ENCODE results near the gene BCL6. TPM values are rescaled to one million over a fixed set of nuclear protein-coding genes. Genes with fewer than 3 reads are reported as not detected.

The BCL6 gene
- total and polyA plus RNA-seq, 10 of the 15 experiments (the other 5 are each of a cell fraction or from before 2014, with no cell fraction given) = 0.04 to 0.85 (median 0.15) TPM

DNA sequence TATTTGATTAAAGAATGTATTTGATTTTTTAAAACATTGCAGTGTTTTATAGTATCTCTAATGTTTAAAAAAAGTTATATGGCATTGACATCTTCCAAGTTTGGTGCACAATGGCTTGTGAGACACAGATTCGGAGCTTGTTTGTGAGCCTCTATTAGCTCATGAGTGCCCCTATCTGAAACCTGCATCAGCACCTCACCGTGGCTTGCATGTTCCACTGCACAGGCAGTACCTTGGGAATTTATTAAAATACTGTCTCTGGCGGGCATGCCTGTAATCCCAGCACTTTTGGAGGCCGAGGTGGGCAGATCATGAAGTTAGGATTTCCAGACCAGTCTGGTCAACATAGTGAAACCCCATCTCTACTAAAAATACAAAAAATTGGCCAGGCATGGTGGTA, 36.1 kb downstream of the BCL6 start:
- Histone ChIP-seq H3K27me3 (replicated peaks in 1 of 2; ENCODE audit: control insufficient read depth in 2 of 2, insufficient read depth in 2 of 2, low read length in 1 of 2) (0 out of 4 replicates have a peak, but pooled peaks cover 0 to 2% of the 10 kb centered on the region in 2 experiments), H3K36me3 (ENCODE audit: control insufficient read depth in 2 of 2, insufficient read depth in 2 of 2, low read length in 1 of 2) (no peaks in the 10 kb centered on the region), H3K4me3 (no peak overlapping the region), H3K27ac (ENCODE audit: control insufficient read depth, insufficient read depth) (no peak overlapping the region), H2AFZ (ENCODE audit: control insufficient read depth, low read depth, low read length) (no peak overlapping the region), H3K9ac (ENCODE audit: control insufficient read depth, insufficient read depth, low read length) (no peak overlapping the region), H3K9me3 (replicated peaks; ENCODE audit: control insufficient read depth, insufficient read depth, low read length) (no peaks in the 10 kb centered on the region; the same call in 2 of the 3 replicates), H3K4me1 (ENCODE audit: control insufficient read depth, insufficient read depth, low read length) (no peaks in the 10 kb centered on the region), H4K20me1 (ENCODE audit: control insufficient read depth, insufficient read depth) (no peaks in the 10 kb centered on the region), H3K4me2 (ENCODE audit: control insufficient read depth, insufficient read depth) (no peak overlapping the region), H3K79me2 (ENCODE audit: control insufficient read depth, insufficient read depth, low read length) (no peaks in the 10 kb centered on the region)
- ChIA-PET RAD21 (ENCODE audit: unreplicated experiment) (no interaction called here), SMC1A (ENCODE audit: uncharacterized antibody, unreplicated experiment) (interaction anchor here (1.0 to 1.5 kb wide), 4 partner anchors 10 to 390 kb away, joined by 3 to 6 read pairs (median 3); no protein-coding TSS in a partner anchor), POLR2A (no interaction called here), CTCF (interaction anchor here (1.0 to 1.7 kb wide), 5 partner anchors 29 to 1245 kb away, joined by 3 to 4 read pairs (median 3); no protein-coding TSS in a partner anchor)
- ATAC-seq = peak; percentile 38; the same call in 1 of the 3 replicates
- intact Hi-C loops (cut with micrococcal nuclease; ENCODE audit: unreplicated experiment) = no loop called here
- TF ChIP-seq ZNF384 (IDR thresholded peaks at IDR 0.05; ENCODE audit: borderline replicate concordance, low read depth, low read length) (no peak), CHD1 (IDR thresholded peaks at IDR 0.05; ENCODE audit: low read depth, low read length) (no peak), HDAC6 (IDR thresholded peaks at IDR 0.05; ENCODE audit: unreplicated experiment) (no peak), STAT1 (conservative IDR thresholded peaks at IDR 0.05) (no peak), SPI1 (IDR thresholded peaks at IDR 0.05; ENCODE audit: borderline replicate concordance, insufficient read depth, low read depth, low read length) (no peak), EP300 (IDR thresholded peaks at IDR 0.05; ENCODE audit: borderline replicate concordance in 1 of 2, control insufficient read depth in 1 of 2, low read depth in 2 of 2, low read length in 2 of 2) (no peak), NR2F1 (conservative IDR thresholded peaks at IDR 0.05) (no peak), ESRRA (IDR thresholded peaks at IDR 0.05; ENCODE audit: low read length) (no peak), RB1 (IDR thresholded peaks at IDR 0.05; ENCODE audit: borderline replicate concordance) (no peak), SMC3 (IDR thresholded peaks at IDR 0.05; ENCODE audit: borderline replicate concordance, low read length) (no peak)
- TF ChIP-seq, protein P1, sequence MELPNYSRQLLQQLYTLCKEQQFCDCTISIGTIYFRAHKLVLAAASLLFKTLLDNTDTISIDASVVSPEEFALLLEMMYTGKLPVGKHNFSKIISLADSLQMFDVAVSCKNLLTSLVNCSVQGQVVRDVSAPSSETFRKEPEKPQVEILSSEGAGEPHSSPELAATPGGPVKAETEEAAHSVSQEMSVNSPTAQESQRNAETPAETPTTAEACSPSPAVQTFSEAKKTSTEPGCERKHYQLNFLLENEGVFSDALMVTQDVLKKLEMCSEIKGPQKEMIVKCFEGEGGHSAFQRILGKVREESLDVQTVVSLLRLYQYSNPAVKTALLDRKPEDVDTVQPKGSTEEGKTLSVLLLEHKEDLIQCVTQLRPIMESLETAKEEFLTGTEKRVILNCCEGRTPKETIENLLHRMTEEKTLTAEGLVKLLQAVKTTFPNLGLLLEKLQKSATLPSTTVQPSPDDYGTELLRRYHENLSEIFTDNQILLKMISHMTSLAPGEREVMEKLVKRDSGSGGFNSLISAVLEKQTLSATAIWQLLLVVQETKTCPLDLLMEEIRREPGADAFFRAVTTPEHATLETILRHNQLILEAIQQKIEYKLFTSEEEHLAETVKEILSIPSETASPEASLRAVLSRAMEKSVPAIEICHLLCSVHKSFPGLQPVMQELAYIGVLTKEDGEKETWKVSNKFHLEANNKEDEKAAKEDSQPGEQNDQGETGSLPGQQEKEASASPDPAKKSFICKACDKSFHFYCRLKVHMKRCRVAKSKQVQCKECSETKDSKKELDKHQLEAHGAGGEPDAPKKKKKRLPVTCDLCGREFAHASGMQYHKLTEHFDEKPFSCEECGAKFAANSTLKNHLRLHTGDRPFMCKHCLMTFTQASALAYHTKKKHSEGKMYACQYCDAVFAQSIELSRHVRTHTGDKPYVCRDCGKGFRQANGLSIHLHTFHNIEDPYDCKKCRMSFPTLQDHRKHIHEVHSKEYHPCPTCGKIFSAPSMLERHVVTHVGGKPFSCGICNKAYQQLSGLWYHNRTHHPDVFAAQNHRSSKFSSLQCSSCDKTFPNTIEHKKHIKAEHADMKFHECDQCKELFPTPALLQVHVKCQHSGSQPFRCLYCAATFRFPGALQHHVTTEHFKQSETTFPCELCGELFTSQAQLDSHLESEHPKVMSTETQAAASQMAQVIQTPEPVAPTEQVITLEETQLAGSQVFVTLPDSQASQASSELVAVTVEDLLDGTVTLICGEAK (IDR thresholded peaks at IDR 0.05; ENCODE audit: borderline replicate concordance) = no peak
- TF ChIP-seq, protein P2, sequence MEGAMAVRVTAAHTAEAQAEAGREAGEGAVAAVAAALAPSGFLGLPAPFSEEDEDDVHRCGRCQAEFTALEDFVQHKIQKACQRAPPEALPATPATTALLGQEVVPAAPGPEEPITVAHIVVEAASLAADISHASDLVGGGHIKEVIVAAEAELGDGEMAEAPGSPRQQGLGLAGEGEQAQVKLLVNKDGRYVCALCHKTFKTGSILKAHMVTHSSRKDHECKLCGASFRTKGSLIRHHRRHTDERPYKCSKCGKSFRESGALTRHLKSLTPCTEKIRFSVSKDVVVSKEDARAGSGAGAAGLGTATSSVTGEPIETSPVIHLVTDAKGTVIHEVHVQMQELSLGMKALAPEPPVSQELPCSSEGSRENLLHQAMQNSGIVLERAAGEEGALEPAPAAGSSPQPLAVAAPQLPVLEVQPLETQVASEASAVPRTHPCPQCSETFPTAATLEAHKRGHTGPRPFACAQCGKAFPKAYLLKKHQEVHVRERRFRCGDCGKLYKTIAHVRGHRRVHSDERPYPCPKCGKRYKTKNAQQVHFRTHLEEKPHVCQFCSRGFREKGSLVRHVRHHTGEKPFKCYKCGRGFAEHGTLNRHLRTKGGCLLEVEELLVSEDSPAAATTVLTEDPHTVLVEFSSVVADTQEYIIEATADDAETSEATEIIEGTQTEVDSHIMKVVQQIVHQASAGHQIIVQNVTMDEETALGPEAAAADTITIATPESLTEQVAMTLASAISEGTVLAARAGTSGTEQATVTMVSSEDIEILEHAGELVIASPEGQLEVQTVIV (IDR thresholded peaks at IDR 0.05; ENCODE audit: borderline replicate concordance, partially characterized antibody) = no peak
- DNase-seq (ENCODE audit: low read depth, low spot score) = no peak
- 14% methylated on average over 4 of the region's 4 CpGs for WGBS (ENCODE audit: insufficient coverage, insufficient replicate concordance, low lambda C conversion rate, missing lambda C conversion rate)
- no TSS peak for BruUV-seq (replicated peaks)
- in situ Hi-C loops (cut with MboI) = no loop called here
- no peak for FAIRE-seq
